MV-4-11 (cell line): Measurements from ENCODE around the gene TMEM243.
"Not testable (repeated sequence)": the region's sequence is repeated elsewhere in the genome, so short reads cannot be mapped to it uniquely, and the experiment has no call there.

Source experiments
- DNase-seq: peaks from one replicate; lab custom pipeline; 2025; lab: John Stamatoyannopoulos, UW

The TMEM243 gene

DNA sequence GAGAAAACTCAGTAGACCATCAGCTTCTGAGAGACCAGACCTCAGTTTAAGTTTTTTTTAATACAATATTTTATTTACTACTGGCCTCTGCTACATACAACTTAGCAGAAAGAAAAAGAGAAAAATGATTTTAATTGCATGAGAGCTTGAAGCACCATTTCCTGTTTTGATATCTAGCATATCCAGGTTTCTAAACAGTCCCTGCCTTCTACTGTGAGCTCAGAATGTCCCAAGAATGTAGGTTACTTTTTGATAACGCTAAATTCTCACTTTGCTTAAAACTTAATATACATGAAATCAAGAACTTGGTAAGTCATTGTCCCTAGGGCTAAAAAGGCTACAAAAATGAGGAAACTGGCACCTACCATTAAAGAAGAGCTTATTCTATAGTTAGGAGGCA lies 7.0 kb downstream of the TMEM243 start:
- DNase-seq: peak; percentile 41

- DNase-seq: peak; percentile 78
Observed at GRCh38 chr7:87210506-87210905, 9.0 kb downstream of the TMEM243 start.

- no peak for DNase-seq
Observed at GRCh38 chr7:87209295-87209924, 10.1 kb downstream of the TMEM243 start.

GRCh38 chr7:87206361-87206760 lies 13.2 kb downstream of the TMEM243 start:
- no peak for DNase-seq

DNA sequence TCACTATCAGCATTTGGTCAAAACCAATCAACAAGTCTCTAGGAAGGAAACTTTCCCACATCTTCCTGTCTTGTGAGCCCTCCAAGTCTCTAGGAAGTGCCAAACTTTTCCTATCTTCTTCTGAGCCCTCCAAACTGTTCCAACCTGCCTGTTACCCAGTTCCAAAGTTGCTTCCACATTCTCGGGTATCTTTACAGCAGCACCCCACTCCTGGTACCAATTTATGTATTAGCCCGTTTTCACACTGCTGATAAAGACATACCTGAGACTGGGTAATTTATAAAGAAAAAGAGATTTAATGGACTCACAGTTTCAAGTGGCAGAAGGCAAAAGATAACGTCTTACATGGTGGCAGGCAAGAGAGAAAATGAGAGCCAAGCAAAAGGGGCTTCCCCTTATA lies 13.8 kb downstream of the TMEM243 start:
- DNase-seq: not testable (repeated sequence)

DNA sequence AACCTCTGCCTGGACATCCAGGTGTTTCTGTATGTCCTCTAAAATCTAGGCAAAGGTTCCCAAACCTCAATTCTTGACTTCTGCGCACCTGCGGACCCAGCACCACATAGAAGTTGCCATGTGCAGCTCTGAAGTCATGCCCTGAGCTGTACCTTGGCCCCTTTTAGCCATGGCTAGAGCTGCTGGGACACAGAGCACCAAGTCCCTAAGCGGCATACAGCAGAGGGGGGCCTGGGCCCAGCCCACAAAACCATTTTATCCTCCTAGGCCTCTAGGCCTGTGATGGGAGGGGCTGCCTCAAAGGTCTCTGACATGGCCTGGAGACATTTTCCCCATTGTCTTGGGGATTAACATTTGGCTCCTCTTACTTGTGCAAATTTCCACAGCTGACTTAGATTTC lies 14.6 kb downstream of the TMEM243 start:
- no peak for DNase-seq

DNA sequence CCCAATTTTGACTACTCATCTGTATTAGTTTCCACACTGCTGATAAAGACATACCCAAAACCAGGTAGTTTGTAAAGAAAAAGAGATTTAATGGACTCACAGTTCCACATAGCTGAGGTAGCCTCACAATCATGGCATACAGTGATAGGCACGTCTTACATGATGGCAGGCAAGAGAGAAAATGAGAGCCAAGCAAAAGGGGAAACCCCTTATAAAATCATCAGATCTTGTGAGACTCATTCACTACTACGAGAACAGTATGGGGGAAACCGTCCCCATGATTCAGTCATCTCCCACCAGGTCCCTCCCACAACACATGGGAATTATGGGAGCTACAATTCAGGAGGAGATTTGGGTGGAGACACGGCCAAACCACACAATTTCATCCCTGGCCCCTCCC lies 15.6 kb downstream of the TMEM243 start:
- DNase-seq: not testable (repeated sequence)

GRCh38 chr7:87202705-87203104 lies 16.8 kb downstream of the TMEM243 start:
- DNase-seq: no peak

- no peak for DNase-seq
Observed at GRCh38 chr7:87202208-87202607, 17.3 kb downstream of the TMEM243 start.

DNA sequence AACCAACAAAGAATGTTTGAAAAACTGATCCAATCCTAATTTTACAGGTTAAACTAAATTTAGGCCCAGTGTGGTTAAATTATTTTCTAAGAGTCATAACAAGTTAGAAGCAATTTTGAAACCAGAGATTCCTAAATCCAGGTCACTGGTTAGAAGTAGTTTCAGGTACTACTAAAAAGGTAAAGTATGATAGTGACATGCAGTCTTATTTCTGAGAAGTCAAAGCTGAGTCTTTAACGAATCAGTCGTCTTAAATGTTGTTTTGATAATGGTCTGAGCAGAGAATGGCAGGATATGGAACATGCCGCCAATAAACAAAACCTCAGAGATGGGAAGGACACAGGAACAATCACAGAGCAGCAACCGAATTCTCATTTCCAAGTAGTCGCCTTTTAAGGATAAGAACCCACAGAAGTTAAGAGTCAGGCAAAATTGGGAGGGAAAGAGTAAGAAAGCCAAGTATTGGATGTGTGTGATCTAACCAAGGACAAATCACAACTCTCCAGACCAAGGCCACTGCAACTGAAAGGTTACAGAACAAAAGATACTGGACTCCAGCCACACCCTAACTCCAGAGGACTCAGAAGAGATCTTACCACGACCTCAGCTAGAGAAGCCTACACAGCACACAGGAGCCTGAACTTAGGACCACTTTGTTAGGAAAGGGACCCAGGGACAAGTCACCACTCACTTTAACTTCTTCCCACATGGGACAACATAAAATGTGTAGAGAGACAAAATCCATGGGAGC lies 19.7 kb downstream of the TMEM243 start:
- DNase-seq: no peak

DNA sequence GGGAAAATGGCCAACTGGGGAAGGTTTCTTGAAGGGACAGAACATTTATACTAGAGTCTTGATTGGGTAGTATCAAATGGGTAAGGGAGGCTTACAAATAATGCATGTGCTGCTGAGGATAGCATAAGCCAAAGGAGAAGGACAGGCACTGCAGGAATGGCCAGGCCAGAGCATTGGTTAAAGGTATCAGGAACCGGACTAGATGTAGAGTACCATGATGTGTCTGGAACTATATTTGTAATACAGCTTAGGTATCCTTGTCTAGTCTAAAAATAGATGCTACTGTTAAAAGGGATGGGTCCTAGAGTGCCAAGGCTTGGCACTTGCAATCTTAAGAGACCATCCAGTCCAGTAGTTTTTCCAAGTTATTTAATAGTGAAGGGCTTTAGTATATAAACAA lies 20.3 kb downstream of the TMEM243 start:
- no peak for DNase-seq

GRCh38 chr7:87193912-87194311 lies 25.6 kb downstream of the TMEM243 start:
- no peak for DNase-seq

GRCh38 chr7:87192784-87193487 lies 26.6 kb downstream of the TMEM243 start:
- no peak for DNase-seq

DNA sequence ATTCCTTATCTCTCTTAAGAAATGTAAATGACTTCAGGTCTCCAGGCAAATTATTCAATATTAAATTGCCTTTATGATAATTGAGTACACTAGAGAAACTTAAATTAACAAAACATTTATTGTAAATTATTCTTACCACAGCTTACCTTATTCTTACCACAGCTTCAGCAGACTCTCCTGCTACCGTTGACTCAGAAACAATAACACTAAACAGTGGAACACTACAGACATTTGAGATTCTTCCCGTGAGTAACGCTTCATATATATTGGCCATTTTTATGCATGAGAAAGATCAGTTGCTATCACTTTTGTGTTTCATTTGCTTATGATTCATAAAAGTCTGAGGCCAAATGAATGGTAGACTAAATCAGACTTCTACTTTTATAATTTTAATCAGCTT lies 28.7 kb downstream of the TMEM243 start:
- no peak for DNase-seq

DNA sequence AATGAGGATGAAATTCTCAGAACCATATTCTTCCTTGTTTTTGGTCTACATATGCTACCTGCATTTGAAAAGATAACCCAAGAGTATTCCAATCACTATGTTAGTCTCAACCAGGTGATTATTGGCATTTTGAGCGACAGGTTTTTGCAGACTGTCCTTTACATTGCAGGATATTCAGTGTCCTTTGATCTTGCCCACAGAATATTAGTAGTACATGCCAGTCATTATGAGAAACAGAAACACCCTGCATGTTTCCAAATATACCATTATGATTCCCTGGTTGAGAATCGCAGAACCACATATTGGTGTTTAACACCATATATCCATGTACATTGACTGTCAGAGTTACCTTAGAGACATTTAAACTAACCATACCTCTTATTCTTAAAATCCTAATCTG lies 30.6 kb downstream of the TMEM243 start:
- no peak for DNase-seq

GRCh38 chr7:87187120-87187519 lies 32.4 kb downstream of the TMEM243 start:
- no peak for DNase-seq

- DNase-seq: no peak
Observed at GRCh38 chr7:87179180-87179579, 40.4 kb downstream of the TMEM243 start.

DNA sequence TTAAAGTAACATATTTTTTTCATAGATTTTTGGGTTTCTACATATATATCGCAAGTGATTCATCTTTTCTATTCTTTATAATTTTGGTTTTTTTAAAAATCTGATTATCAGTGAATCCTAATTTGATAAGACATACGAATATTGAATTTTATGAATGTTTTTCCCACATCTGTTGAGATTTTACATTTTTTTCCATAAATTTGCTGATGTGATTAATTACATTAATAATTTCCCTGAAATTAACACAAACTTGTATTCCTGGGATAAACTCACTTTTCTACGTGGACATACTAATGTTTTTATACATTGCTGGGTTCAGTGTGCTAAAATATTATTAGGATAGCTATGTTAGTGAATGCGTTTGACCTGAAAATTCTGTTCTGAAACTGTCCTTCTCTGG lies 41.2 kb downstream of the TMEM243 start:
- DNase-seq: no peak

GRCh38 chr7:87173471-87173870 lies 46.1 kb downstream of the TMEM243 start:
- DNase-seq: no peak

DNA sequence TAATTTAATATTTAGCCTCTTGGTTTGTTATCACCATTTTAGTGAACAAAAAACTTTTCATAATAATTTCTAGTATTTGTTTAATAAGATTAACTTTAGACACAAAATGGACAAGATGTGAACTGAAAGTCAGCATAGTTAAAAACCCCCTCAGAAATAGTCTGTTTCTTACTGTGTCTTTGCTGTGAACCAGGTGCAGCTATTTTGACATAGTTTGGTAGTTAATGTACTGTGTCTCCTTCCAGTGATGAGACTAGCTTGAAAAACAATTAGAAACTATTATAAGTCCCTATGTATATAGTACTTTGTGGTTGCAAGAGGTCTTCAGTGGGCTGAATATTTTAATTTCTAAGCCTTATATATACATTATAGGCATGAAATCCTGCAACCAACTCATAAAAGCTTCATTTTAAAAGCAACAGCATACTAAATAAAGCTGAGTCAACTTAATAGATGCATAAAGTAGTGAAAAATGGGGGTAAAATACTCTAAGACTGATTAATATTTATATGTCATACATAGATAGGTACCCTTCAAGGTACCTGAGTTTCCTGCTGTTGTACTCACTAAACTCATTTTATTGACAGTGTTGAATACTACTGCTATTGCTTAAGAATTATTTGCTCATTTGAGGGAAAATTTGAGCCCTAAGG lies 48.1 kb downstream of the TMEM243 start:
- DNase-seq: no peak

GRCh38 chr7:87170828-87171227 lies 48.7 kb downstream of the TMEM243 start:
- no peak for DNase-seq

DNA sequence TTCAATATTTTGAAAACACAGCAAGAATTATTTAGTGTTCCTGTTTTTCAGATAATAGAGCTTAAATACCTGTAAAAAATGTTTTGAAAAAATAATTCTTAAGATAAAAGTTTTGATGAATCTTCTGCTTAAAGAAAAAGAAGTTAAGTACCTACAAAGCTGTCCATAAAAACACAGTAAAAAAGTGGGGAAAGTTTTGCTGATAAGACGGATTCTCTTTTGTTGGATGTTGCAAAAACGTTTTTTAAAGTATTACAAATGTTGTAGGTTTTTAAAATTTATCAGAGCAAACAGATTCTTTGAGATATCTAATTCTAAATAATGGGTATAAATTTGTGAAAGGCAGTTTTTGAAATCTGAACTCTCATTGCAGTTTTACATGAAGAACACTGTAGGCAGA lies 55.1 kb downstream of the TMEM243 start:
- DNase-seq: no peak

DNA sequence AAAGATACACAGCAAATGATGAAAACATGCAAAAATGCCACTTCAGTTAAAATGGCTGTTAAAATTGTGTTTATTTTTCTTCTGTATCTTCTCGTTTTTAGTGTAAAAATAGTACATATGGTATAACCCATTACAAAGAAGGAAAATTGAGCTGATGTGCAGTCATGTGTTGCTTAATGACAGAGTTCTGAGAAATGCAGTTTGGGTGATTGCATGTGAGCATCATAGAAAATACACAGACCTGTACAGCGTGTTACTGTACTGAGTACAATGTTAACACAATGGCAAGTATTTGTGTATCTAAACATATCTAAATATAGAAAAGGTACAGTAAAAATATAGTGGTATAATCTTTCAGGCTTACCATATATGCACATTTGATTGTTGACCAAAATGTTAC lies 60.0 kb downstream of the TMEM243 start:
- no peak for DNase-seq
